ENCODE results near the gene NUDT6. TPM values are rescaled to one million over a fixed set of nuclear protein-coding genes. Genes with fewer than 3 reads are reported as not detected.

Gene NUDT6
- total RNA-seq, 1 experiment from 2014 or later = 9.0 TPM

DNA sequence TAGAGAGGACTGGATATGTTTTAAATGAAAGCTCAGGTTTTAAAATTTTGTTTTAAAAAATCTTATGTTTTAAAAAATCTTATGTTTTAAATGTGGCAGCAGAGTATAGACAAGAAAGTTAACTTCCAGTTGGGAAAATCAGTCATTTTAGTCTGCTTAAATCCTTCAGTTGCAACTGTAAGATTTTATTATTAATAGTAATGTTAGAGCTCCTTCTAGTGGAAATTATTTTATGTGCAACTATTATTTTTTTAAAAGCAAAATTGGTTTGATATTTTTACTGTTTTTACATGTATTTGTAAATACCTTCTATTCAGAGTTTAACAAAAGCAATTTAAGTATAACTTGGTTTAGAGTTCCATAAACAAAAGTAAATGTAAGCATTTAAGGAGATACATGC, 8.5 kb upstream of the NUDT6 start:
- H3K9ac ChIP-seq (ENCODE audit: low read length) = no peak overlapping the region
- DNase-seq (ENCODE audit: low read depth, low spot score) (no peak), ATAC-seq (no peak)
- intact Hi-C loops (cut with micrococcal nuclease) = loop anchor here (1.0 to 2.0 kb wide), 2 partner anchors 328 to 354 kb away; no protein-coding TSS in a partner anchor
- no peaks in the 10 kb centered on the region for H4K20me1 ChIP-seq (ENCODE audit: insufficient read depth)
- RAD21 ChIA-PET (ENCODE audit: low non-redundant PET in 1 of 2, low total read pairs in 2 of 2, uncharacterized antibody in 2 of 2, unreplicated experiment in 2 of 2) = no interaction called here
- no peaks in the 10 kb centered on the region for H3K27me3 ChIP-seq (ENCODE audit: insufficient read depth, low read length)
- H3K36me3 ChIP-seq (ENCODE audit: control insufficient read depth in 1 of 2, insufficient read depth in 2 of 2, low read length in 2 of 2) = peaks cover 11 to 26% of the 10 kb centered on the region in 2 experiments; a peak in 3 of 4 replicates
- no peak overlapping the region for H2AFZ ChIP-seq (ENCODE audit: low read depth, low read length, poor library complexity, severe bottlenecking)
- TF ChIP-seq, protein P1, sequence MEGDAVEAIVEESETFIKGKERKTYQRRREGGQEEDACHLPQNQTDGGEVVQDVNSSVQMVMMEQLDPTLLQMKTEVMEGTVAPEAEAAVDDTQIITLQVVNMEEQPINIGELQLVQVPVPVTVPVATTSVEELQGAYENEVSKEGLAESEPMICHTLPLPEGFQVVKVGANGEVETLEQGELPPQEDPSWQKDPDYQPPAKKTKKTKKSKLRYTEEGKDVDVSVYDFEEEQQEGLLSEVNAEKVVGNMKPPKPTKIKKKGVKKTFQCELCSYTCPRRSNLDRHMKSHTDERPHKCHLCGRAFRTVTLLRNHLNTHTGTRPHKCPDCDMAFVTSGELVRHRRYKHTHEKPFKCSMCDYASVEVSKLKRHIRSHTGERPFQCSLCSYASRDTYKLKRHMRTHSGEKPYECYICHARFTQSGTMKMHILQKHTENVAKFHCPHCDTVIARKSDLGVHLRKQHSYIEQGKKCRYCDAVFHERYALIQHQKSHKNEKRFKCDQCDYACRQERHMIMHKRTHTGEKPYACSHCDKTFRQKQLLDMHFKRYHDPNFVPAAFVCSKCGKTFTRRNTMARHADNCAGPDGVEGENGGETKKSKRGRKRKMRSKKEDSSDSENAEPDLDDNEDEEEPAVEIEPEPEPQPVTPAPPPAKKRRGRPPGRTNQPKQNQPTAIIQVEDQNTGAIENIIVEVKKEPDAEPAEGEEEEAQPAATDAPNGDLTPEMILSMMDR (IDR thresholded peaks at IDR 0.05 in 2 of 3, conservative IDR thresholded peaks at IDR 0.05 in 1 of 3; ENCODE audit: borderline replicate concordance in 1 of 3, insufficient read depth in 1 of 3, low read depth in 2 of 3, low read length in 2 of 3) = peak in 2 of 3 experiments; percentile 55 to 64; a peak in 3 of 6 replicates
- TF ChIP-seq, protein P2, sequence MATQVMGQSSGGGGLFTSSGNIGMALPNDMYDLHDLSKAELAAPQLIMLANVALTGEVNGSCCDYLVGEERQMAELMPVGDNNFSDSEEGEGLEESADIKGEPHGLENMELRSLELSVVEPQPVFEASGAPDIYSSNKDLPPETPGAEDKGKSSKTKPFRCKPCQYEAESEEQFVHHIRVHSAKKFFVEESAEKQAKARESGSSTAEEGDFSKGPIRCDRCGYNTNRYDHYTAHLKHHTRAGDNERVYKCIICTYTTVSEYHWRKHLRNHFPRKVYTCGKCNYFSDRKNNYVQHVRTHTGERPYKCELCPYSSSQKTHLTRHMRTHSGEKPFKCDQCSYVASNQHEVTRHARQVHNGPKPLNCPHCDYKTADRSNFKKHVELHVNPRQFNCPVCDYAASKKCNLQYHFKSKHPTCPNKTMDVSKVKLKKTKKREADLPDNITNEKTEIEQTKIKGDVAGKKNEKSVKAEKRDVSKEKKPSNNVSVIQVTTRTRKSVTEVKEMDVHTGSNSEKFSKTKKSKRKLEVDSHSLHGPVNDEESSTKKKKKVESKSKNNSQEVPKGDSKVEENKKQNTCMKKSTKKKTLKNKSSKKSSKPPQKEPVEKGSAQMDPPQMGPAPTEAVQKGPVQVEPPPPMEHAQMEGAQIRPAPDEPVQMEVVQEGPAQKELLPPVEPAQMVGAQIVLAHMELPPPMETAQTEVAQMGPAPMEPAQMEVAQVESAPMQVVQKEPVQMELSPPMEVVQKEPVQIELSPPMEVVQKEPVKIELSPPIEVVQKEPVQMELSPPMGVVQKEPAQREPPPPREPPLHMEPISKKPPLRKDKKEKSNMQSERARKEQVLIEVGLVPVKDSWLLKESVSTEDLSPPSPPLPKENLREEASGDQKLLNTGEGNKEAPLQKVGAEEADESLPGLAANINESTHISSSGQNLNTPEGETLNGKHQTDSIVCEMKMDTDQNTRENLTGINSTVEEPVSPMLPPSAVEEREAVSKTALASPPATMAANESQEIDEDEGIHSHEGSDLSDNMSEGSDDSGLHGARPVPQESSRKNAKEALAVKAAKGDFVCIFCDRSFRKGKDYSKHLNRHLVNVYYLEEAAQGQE (IDR thresholded peaks at IDR 0.05; ENCODE audit: low read depth) = no peak
- TF ChIP-seq RAD21 (IDR thresholded peaks at IDR 0.05; ENCODE audit: low read depth) (peak; percentile 60), EZH2phosphoT487 (IDR thresholded peaks at IDR 0.05; ENCODE audit: borderline replicate concordance) (no peak)
- peaks cover 21% of the 10 kb centered on the region for H3K79me2 ChIP-seq (ENCODE audit: insufficient read depth, low read length)
- POLR2A ChIA-PET = no interaction called here
- no TSS peak for BruUV-seq (replicated peaks)
- H3K4me3 ChIP-seq (replicated peaks in 1 of 2; ENCODE audit: low read depth in 1 of 2, low read length in 2 of 2) = no peak overlapping the region
- no peak overlapping the region for H3K4me2 ChIP-seq (ENCODE audit: low read length)
- no peak overlapping the region for H3K27ac ChIP-seq (ENCODE audit: low read depth, low read length)
- no peaks in the 10 kb centered on the region for H3K9me3 ChIP-seq (ENCODE audit: control insufficient read depth in 1 of 2, insufficient read depth in 1 of 2, low read depth in 1 of 2, low read length in 2 of 2)
- no peaks in the 10 kb centered on the region for H3K9me2 ChIP-seq (ENCODE audit: insufficient read depth)
- CTCF ChIA-PET = interaction anchor here (0.9 to 2.8 kb wide), 7 partner anchors 12 to 353 kb away, joined by 4 to 14 read pairs (median 12); partner anchors contain the start of gene BBS12
- no peaks in the 10 kb centered on the region for H3K4me1 ChIP-seq (ENCODE audit: control insufficient read depth in 1 of 2, insufficient read depth in 2 of 2, low read length in 2 of 2)
